Mesothelial cell of epicardium (in vitro differentiated cells): ENCODE data around the gene FER. TPM values are rescaled to one million over a fixed set of nuclear protein-coding genes. Genes with fewer than 3 reads are reported as not detected.

ENCODE experiments used
- DNase-seq, 2 experiments: peaks; one replicate each; pipeline ENCODE4 v3.0.0; 2021; ENCODE audit warnings: low spot score in 2 of 2; ENCODE audit not compliant: unreplicated experiment in 2 of 2
- H3K27ac Mint-ChIP-seq: 2 replicates; pipeline ENCODE4 v1.8.0; 2021; ENCODE audit warnings: mixed read lengths
- H3K27me3 Mint-ChIP-seq: 2 replicates; pipeline ENCODE4 v1.8.0; 2021; ENCODE audit warnings: low read depth, mixed read lengths
- H3K36me3 Mint-ChIP-seq: 2 replicates; pipeline ENCODE4 v1.8.0; 2021; ENCODE audit warnings: mixed read lengths
- H3K4me1 Mint-ChIP-seq: 2 replicates; pipeline ENCODE4 v1.8.0; 2021; ENCODE audit warnings: mixed read lengths
- H3K4me3 Mint-ChIP-seq: 2 replicates; pipeline ENCODE4 v1.8.0; 2021; ENCODE audit warnings: mild to moderate bottlenecking, moderate library complexity, mixed read lengths
- H3K9me3 Mint-ChIP-seq: 2 replicates; pipeline ENCODE4 v1.8.0; 2021; ENCODE audit warnings: mixed read lengths
- CTCF ChIP-seq: fragments of 200-600 bp; sonication (generic); IDR thresholded peaks from one replicate; pipeline ENCODE4 v1.5.0; 2021; ENCODE audit warnings: antibody characterized with exemption; ENCODE audit not compliant: unreplicated experiment
- total RNA-seq: library from RNA; stranded (reverse); gene quantifications from 3 replicates; pipeline ENCODE4 v1.2.1, GENCODE V29; 2021

The FER gene
- total RNA-seq, 1 donor from 2014 or later: 44.3 TPM

- H3K4me3 Mint-ChIP-seq: no peak overlapping the region
- H3K36me3 Mint-ChIP-seq: peaks cover 55% of the 10 kb centered on the region
- peaks cover 36% of the 10 kb centered on the region for H3K9me3 Mint-ChIP-seq
- no peak for TF ChIP-seq CTCF
- no peak overlapping the region for H3K27ac Mint-ChIP-seq
- no peaks in the 10 kb centered on the region for H3K27me3 Mint-ChIP-seq
- DNase-seq: no peak
- no peaks in the 10 kb centered on the region for H3K4me1 Mint-ChIP-seq
Measured at GRCh38 chr5:108997720-108998119, 250.0 kb downstream of the FER start.

GRCh38 chr5:108998216-108998615 is 250.5 kb downstream of the FER start:
- Mint-ChIP-seq H3K27ac (no peak overlapping the region), H3K4me1 (no peaks in the 10 kb centered on the region), H3K27me3 (no peaks in the 10 kb centered on the region), H3K9me3 (peaks cover 36% of the 10 kb centered on the region), H3K36me3 (peaks cover 55% of the 10 kb centered on the region), H3K4me3 (no peak overlapping the region)
- no peak for TF ChIP-seq CTCF
- no peak for DNase-seq

- no peaks in the 10 kb centered on the region for H3K27me3 Mint-ChIP-seq
- no peak for TF ChIP-seq CTCF
- no peaks in the 10 kb centered on the region for H3K4me1 Mint-ChIP-seq
- DNase-seq: no peak
- no peak overlapping the region for H3K27ac Mint-ChIP-seq
- H3K36me3 Mint-ChIP-seq: peaks cover 18% of the 10 kb centered on the region
- H3K4me3 Mint-ChIP-seq: no peak overlapping the region
- H3K9me3 Mint-ChIP-seq: peaks cover 4% of the 10 kb centered on the region
Measured at GRCh38 chr5:109003928-109004327, 256.2 kb downstream of the FER start.

- Mint-ChIP-seq H3K27me3 (no peaks in the 10 kb centered on the region), H3K9me3 (peaks cover 4% of the 10 kb centered on the region), H3K36me3 (peaks cover 17% of the 10 kb centered on the region), H3K4me3 (no peak overlapping the region), H3K27ac (no peak overlapping the region), H3K4me1 (no peaks in the 10 kb centered on the region)
- no peak for TF ChIP-seq CTCF
- no peak for DNase-seq
Measured at GRCh38 chr5:109005297-109006009, 257.8 kb downstream of the FER start.

- Mint-ChIP-seq H3K27me3 (no peaks in the 10 kb centered on the region), H3K4me1 (no peaks in the 10 kb centered on the region), H3K36me3 (peaks cover 13% of the 10 kb centered on the region), H3K4me3 (no peak overlapping the region), H3K9me3 (peaks cover 4% of the 10 kb centered on the region), H3K27ac (no peak overlapping the region)
- TF ChIP-seq CTCF: no peak
- DNase-seq: no peak
Measured at GRCh38 chr5:109006129-109006528, 258.4 kb downstream of the FER start.

- Mint-ChIP-seq H3K9me3 (peaks cover 2% of the 10 kb centered on the region), H3K27ac (no peak overlapping the region), H3K27me3 (no peaks in the 10 kb centered on the region), H3K36me3 (peaks cover 2% of the 10 kb centered on the region), H3K4me1 (peaks cover 24% of the 10 kb centered on the region), H3K4me3 (no peak overlapping the region)
- TF ChIP-seq CTCF: no peak
- no peak for DNase-seq
Measured at GRCh38 chr5:109016300-109016699, 268.6 kb downstream of the FER start.
